GM18858 (cell line): ENCODE measurements around the gene COBL.

Experiments used
- ATAC-seq: cut with Tn5 transposase; IDR thresholded peaks from one replicate; pipeline ENCODE4 v1.9.1; 2021; ENCODE audit not compliant: unreplicated experiment

COBL gene

DNA sequence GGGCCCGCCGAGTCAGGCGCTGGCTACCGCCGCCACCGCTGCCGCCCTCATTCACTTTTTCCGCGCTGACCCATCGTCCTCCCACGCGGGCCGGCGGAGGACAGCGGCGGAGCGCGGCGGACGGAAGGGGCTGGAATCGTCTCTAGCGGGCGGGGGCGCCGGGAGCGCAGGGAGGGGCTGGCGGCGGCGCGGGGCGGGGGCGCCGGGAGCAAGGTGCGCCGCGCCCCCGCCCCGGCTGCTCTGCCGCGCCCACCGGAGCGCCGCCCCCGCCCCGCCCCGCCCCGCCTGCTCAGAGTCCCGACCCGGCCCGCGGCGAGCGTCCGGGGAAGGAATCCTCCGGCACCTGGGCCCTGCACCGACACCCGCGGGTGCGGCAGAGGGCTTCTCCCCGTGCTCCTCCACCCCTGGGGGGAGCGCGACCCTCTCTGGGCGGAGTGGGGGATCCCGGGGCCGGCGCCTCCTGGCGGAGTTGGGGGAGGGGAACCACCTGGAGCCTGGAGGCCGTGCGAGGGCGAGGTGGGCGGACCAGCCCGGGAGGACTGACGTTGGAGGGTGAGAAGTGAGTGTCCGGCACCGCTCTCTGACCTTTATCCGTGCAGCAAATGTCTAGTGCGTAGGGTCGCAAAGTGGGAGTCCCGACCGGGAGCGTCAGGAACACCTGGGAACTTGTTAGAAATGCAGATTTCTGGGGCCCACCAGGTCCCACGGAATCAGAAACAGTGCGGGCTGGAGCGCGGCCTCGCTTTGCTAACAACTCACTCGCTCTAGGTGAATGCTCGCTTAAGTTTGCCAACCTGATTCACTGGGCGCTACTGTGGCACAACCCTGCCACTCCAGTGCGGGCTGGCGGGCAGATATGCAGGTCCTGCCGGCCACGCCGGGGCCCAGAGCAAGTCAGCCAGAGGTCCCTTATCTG, at the start of gene COBL:
Gene COBL (minus strand): TSS at position 144 of the 916 bp plus-strand sequence. CDS start 176 bp downstream, outside the sequence.
- ATAC-seq: no peak

DNA sequence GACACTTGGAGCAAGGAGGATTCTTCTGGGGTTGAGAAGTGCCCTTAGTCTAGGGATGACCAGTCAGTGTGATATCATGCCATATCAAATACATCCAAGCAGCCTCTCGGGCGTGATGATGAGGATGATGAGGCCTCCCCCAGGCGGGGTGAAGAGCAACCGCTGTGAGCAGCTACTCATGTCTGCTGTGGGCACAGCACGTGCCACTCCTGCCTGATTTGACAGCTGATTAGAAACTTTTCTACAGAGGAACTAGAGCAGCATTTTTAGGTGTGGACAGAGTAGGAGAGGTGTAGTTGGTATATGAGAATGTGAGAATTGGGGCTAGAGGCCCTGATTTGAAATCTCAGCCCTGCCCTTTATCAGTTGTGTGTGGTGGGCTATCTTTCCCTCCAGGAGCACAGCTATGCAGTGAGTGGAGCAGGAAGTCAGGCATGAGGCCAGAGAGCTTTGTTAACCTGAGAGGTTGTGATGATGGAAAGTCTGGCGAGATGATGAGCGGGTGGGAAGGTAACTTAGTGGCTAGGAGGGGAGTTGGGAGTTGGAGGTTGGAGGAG, 49.6 kb upstream of the COBL start:
- no peak for ATAC-seq

GRCh38 chr7:51357821-51358220, 41.2 kb upstream of the COBL start:
- ATAC-seq: no peak

DNA sequence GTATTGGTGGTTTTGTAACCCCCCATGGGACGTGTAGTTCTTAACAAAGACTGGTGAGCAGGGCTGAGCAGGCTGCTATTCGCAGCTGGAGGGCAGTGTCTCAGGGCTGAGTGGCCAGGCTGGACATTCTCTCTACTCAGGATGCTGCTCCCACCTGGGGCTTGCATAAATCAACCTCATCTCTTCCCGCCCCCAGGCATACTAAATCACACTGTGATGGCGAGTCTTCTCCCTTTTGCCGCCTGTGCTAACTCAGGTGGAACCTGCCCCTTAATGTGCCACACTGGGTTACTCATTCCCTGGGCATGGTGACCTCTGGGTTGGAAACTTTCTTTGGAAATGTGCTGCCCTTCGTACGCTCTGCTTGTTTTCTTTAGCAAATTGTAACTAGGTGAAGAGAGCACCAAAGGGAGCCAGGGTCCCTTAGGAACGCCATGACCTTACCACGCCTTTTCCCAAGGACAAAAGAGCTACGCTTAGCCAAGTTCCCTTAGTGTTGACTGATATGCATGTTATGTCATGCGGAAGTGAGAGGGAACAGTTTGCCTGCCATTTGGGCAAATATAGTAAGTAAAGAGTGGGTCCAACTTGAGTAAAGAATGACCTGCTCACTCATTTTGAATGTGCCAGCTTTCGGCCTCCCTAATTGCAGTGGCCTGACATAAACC, 40.4 kb upstream of the COBL start:
- no peak for ATAC-seq

DNA sequence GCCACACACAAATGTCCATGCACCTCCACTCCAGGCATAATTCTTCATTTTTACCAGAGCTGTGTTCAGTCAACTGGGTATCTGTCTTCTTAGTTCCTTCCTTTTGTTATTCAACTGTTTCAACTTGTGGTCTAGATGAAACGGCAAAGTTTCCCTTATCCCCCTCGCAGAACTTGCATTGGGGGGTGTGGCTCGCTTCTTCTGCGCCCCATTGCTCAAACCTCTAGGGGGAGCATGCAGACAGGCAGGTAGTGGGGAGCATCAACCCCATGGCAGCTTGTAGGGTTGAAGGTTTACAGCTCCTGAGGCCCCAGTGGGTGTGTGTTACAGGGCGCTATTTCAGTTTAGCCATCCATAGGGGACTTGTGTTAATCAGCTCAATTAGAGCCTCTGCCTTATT, 38.3 kb upstream of the COBL start:
- no peak for ATAC-seq

- no peak for ATAC-seq
Observed at GRCh38 chr7:51354434-51354833, 37.8 kb upstream of the COBL start.

DNA sequence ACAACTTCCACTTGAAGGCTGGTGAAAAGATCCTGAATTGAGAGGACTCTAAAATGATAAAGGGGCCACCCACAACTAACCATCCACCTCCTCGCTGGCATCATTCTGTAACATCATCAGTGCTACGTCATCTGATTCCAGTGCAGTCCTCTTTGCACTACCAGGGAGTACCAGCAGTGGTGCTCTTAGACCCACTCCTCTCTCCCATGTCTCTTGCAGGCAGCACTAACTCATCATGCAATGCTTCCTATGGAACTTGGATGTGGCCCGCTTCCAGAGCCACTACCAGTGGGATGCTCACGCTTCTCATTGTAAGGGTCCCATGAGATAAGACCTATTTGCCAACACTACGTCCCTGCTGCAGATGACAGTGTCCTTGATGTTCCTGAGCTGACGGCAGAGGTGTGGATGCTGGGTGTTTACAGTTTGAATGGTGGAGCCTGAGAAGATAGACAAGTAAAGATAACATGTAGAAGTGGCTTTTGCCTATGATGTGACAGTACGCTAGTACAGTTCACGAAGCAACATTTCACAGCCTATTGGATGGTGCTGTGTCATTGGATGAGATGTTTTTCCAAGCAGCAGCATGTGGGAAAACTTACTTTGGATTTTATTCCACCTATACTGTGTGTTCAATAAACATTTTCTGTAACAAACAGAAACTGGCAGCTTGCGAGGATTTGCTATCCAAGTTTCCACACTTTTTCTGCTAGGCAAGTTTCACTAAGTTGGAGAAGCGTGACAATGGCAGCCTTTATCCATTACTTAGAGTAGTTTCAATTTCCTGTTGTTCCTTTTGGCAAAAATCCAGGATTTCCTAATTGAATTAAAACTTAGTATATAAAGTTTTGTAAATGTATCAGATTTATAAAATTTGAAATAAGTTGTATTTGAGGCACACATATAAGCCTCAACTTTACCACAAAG, 35.8 kb upstream of the COBL start:
- no peak for ATAC-seq

DNA sequence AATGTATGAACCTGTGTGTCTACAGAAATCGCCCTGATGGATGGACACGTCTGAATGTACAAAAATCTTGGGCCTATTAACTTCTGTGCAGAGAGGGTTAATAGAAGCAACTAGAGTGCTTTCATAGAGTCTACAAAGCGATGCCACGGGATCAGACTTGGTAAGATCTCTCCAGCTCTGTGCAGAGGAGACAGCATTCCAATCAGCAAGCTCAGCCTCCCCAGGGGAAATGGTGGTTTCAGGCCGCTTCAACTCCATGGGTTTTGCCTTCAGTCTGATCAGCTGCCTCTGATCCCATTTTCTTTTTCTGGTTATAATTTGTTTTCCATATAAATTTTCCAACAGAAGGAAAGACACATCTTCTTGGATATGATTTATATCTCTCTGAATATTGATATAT, 35.1 kb upstream of the COBL start:
- no peak for ATAC-seq

GRCh38 chr7:51350546-51350896, 33.9 kb upstream of the COBL start:
- ATAC-seq: no peak

DNA sequence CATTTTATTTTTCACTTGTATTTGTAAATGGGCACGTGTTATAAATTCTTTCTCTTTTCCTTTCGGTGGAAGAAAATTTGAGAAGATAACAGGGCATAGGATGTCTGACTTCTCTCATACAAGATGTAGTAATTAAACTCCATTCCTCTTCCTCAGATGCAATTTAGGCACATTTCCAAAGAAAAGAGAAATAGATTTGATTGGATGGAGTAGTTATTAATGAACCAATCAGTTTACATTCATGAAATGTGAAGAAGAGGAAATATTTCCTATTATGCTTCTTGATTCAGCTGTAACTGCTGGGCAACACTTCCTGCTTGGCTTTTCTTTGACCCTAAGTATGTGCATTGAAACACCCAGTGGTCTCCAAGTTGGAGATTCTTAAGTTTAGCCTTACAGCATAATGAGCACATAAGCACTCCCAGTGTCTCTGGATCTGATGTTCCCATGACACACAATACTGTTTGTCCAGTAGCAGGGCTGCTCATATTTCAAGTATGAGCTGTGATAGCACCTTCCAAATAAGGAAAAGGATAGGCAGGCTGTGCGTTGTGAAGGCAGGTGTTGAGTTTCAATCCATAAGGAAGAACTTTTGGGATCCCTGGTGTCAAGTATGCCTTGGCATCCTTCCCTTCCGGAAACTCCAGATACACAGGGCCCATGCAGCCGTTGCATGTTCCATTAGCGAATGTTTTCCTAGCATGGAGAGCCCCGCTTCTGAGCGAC, 33.4 kb upstream of the COBL start:
- no peak for ATAC-seq

DNA sequence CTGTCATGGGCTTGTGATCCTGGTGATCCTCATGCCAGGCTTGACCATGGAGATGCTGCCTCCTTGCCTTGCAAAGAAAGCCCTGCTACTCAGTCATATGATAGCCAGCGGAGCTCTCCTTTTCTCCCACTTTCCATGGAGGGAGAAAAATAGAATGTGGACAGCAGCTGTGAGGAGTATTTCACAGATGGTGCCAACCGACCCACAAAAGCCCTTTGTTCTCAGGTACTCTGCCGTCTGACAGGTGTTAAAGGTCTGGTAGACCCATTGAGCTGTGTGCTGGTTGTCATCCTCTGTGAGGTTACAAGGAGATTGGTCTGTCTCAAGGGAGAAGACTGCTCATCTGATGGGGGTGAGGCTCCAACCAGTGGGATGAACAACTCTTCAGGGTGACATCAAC, 29.5 kb upstream of the COBL start:
- no peak for ATAC-seq

GRCh38 chr7:51344406-51345138, 28.0 kb upstream of the COBL start:
- no peak for ATAC-seq

DNA sequence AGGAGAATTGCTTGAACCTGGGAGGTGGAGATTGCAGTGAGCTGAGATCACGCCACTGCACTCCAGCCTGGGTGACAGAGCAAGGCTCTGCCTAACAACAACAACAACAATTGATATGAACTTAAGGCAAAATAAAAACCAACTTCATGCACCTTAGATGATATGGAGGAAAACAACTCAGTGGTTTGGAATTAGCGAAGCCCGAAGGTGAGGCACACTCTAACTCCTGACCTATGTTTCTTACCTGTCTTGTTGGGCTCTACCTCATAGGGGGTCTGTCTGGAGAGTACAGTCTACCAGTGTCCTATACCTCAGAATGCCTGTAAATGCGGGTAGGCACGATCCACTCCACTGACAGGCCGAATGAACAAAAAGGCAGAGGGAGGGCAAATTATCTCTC, 24.3 kb upstream of the COBL start:
- ATAC-seq: no peak

GRCh38 chr7:51340029-51340838, 23.6 kb upstream of the COBL start:
- ATAC-seq: no peak

DNA sequence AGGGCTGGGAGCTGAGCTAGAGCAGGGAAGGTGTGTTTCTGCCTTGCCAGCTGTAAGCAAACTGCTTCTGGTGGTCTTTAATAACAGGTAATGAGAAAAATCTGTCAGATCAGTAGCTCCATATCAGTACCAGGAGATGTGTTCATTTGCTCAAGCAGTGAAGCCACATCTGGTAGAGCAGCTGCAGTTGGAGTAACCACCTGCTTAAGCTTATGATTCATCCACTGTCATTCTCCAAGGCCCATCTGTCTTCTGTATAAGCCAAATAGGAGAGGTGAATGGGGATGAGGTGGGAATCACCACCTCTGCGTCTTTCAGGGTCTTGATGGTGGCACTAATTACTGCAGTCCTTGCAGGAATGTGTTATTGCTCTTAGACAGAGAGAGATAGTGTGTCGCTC, 18.4 kb upstream of the COBL start:
- no peak for ATAC-seq

DNA sequence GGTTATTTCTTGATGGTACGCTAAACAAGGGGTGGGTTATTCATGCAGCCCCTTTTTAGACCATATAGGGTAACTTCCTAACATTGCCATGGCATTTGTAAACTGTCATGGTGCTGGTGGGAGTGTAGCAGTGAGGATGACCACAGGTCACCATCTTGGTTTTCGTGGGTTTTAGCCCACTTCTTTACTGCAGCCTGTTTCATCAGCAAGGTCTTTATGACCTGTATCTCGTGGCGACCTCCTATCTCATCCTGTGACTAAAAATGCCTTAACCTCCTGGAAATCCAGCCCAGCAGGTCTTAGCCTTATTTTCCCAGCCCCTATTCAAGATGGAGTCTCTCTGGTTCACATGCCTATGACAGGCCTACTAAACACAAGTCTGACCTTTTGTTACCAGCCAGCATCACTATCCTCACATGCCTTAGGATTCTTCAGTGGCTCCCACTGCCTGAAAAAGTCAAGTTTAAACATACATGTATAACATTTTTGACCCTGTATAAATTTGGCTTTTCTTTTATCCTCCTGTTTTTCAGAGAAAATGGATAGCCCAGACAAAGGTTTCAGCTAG, 13.2 kb upstream of the COBL start:
- no peak for ATAC-seq

- ATAC-seq: no peak
Observed at GRCh38 chr7:51328351-51328801, 11.8 kb upstream of the COBL start.

GRCh38 chr7:51327287-51327717, 10.7 kb upstream of the COBL start:
- no peak for ATAC-seq
